GM23338 (cell line): ENCODE data around the gene PIK3AP1. TPM values are rescaled to one million over a fixed set of nuclear protein-coding genes. Genes with fewer than 3 reads are reported as not detected.

Experiments used
- ATAC-seq: fragments of 200-7000 bp; cut with Tn5 transposase; 3 replicates; pipeline ENCODE4 v1.9.1; 2020
- DNase-seq: peaks from one replicate; pipeline ENCODE4 v3.0.0-alpha.2; 2015; ENCODE audit warnings: low spot score
- H2AFZ ChIP-seq: fragments of 200-600 bp; sonication (generic); 2 replicates; pipeline ENCODE4 v1.8.0; 2016; ENCODE audit warnings: antibody characterized with exemption, mild to moderate bottlenecking, moderate library complexity
- H3F3A ChIP-seq: fragments of 200-600 bp; sonication (generic); replicated peaks from 2 replicates; pipeline ENCODE4 v1.8.0; 2017; ENCODE audit warnings: antibody characterized with exemption, mixed run types, low read depth
- H3K27ac ChIP-seq: fragments of 200-600 bp; sonication (generic); 2 replicates; pipeline ENCODE4 v1.6.1; 2016; ENCODE audit warnings: low read depth
- H3K27me3 ChIP-seq: fragments of 200-600 bp; sonication (generic); 2 replicates; pipeline ENCODE4 v1.8.0; 2016; ENCODE audit warnings: mild to moderate bottlenecking, mixed run types, moderate library complexity; ENCODE audit not compliant: insufficient read depth
- H3K36me3 ChIP-seq: fragments of 200-600 bp; sonication (generic); 2 replicates; pipeline ENCODE4 v1.8.0; 2016; ENCODE audit warnings: mild to moderate bottlenecking; ENCODE audit not compliant: insufficient read depth
- H3K4me1 ChIP-seq: fragments of 200-600 bp; sonication (generic); 2 replicates; pipeline ENCODE4 v1.8.0; 2016; ENCODE audit warnings: mild to moderate bottlenecking, moderate library complexity; ENCODE audit not compliant: insufficient read depth
- H3K4me2 ChIP-seq: fragments of 200-600 bp; sonication (generic); 2 replicates; pipeline ENCODE4 v1.7.1; 2017; ENCODE audit warnings: mixed run types
- H3K4me3 ChIP-seq: fragments of 200-600 bp; sonication (generic); 2 replicates; pipeline ENCODE4 v1.6.1; 2016; ENCODE audit warnings: mixed run types
- H3K79me2 ChIP-seq: fragments of 200-600 bp; sonication (generic); replicated peaks from 2 replicates; pipeline ENCODE4 v1.8.0; 2017; ENCODE audit warnings: mild to moderate bottlenecking; ENCODE audit not compliant: insufficient read depth
- H3K9me2 ChIP-seq: fragments of 200-600 bp; sonication (generic); 2 replicates; pipeline ENCODE4 v1.8.0; 2017; ENCODE audit not compliant: insufficient read depth
- H4K20me1 ChIP-seq: fragments of 200-600 bp; sonication (generic); replicated peaks from 2 replicates; pipeline ENCODE4 v1.8.0; 2017; ENCODE audit warnings: mild to moderate bottlenecking; ENCODE audit not compliant: insufficient read depth
- H3K27ac Mint-ChIP-seq: 2 replicates; pipeline ENCODE4 v1.8.0; 2020; ENCODE audit warnings: inconsistent platforms, mild to moderate bottlenecking, moderate library complexity, mixed read lengths
- H3K27me3 Mint-ChIP-seq: 3 replicates; pipeline ENCODE4 v1.8.0; 2022; ENCODE audit warnings: low read depth, mild to moderate bottlenecking, moderate library complexity, mixed read lengths, inconsistent platforms; ENCODE audit not compliant: insufficient read depth, poor library complexity
- H3K36me3 Mint-ChIP-seq: 3 replicates; pipeline ENCODE4 v1.8.0; 2021; ENCODE audit warnings: low read depth, mild to moderate bottlenecking, inconsistent platforms, moderate library complexity, mixed read lengths
- H3K4me1 Mint-ChIP-seq: 3 replicates; pipeline ENCODE4 v1.8.0; 2020; ENCODE audit warnings: mild to moderate bottlenecking, inconsistent platforms, mixed read lengths
- H3K4me3 Mint-ChIP-seq: 3 replicates; pipeline ENCODE4 v1.8.0; 2021; ENCODE audit warnings: moderate library complexity, mild to moderate bottlenecking, inconsistent platforms, mixed read lengths
- H3K9me3 Mint-ChIP-seq: 3 replicates; pipeline ENCODE4 v1.8.0; 2020; ENCODE audit warnings: moderate library complexity, mild to moderate bottlenecking, inconsistent platforms, mixed read lengths
- CTCF ChIP-seq, 2 experiments: fragments of 200-600 bp in 1 of 2; sonication (generic) in 1 of 2; conservative IDR thresholded peaks; 2 replicates each; pipeline versions ENCODE4 v1.5.1 to v1.6.1; 2016 to 2017; ENCODE audit warnings: antibody characterized with exemption in 2 of 2, low read depth in 2 of 2, mild to moderate bottlenecking in 2 of 2, moderate library complexity in 1 of 2
- JUNB ChIP-seq: IDR thresholded peaks from one replicate; pipeline ENCODE4 v1.6.1; 2016; ENCODE audit warnings: antibody characterized with exemption; ENCODE audit not compliant: unreplicated experiment
- POLR2AphosphoS5 ChIP-seq: IDR thresholded peaks from 2 replicates; pipeline ENCODE4 v1.6.1; 2016; ENCODE audit warnings: antibody characterized with exemption, low read depth
- ZNF114 ChIP-seq: fragments of 250-450 bp; sonication (Bioruptor Pico); IDR thresholded peaks from 2 replicates; pipeline ENCODE4 v1.5.0; 2020; ENCODE audit warnings: mild to moderate bottlenecking, moderate library complexity
- polyA plus RNA-seq: library from polyadenylated mRNA; unstranded; fragments of >200 nt; fragmentation: Nextera tagmentation; extraction: Ambion mirVana; gene quantifications from 2 replicates; pipeline ENCODE4 v1.2.1, GENCODE V29; 2016
- total RNA-seq: library from RNA; depleted of rRNA; stranded (reverse); fragments of >200 nt; shearing (Covaris generic); gene quantifications from 2 replicates; pipeline ENCODE4 v1.2.3, GENCODE V29; 2014
- TF ChIP-seq, protein P1 (sequence below): fragments of 250-450 bp; sonication (Bioruptor Pico); IDR thresholded peaks from 2 replicates; pipeline ENCODE4 v1.5.0; 2020; ENCODE audit warnings: mild to moderate bottlenecking, moderate library complexity
- TF ChIP-seq, protein P2 (sequence below): IDR thresholded peaks from one replicate; pipeline ENCODE4 v1.6.1; 2018; ENCODE audit warnings: antibody characterized with exemption; ENCODE audit not compliant: unreplicated experiment

Gene PIK3AP1
- total and polyA plus RNA-seq, 2 experiments from 2014 or later: 0.65 to 2.3 TPM

DNA sequence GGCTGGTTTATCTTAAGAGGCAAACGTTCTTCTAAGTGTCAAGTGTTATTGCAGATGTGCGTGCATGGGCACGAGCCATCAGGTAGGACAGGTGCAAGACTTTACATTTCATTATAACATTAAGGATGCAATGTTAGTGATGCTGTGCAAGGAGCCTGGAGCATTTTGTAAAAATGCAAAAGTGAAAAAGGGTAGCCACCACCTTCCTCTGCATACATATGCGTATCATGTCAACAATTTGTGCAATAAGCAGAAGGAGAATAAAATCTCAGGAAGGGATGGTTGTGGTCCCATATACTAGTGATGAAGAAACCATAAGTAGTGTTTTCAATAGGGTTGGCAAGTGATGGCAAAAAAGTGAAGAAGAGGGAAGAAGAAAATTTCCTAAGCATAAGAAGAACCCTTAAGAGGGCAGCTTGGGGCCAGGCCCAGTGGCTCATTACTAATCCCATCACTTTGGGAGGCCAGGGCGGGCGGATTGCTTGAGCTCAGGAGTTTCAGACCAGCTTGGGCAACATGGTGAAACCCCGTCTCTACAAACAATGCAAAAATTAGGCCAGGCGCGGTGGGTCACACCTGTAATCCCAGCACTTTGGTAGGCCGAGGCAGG, 7.5 kb downstream of the PIK3AP1 start (continued):
- TF ChIP-seq, protein P1, sequence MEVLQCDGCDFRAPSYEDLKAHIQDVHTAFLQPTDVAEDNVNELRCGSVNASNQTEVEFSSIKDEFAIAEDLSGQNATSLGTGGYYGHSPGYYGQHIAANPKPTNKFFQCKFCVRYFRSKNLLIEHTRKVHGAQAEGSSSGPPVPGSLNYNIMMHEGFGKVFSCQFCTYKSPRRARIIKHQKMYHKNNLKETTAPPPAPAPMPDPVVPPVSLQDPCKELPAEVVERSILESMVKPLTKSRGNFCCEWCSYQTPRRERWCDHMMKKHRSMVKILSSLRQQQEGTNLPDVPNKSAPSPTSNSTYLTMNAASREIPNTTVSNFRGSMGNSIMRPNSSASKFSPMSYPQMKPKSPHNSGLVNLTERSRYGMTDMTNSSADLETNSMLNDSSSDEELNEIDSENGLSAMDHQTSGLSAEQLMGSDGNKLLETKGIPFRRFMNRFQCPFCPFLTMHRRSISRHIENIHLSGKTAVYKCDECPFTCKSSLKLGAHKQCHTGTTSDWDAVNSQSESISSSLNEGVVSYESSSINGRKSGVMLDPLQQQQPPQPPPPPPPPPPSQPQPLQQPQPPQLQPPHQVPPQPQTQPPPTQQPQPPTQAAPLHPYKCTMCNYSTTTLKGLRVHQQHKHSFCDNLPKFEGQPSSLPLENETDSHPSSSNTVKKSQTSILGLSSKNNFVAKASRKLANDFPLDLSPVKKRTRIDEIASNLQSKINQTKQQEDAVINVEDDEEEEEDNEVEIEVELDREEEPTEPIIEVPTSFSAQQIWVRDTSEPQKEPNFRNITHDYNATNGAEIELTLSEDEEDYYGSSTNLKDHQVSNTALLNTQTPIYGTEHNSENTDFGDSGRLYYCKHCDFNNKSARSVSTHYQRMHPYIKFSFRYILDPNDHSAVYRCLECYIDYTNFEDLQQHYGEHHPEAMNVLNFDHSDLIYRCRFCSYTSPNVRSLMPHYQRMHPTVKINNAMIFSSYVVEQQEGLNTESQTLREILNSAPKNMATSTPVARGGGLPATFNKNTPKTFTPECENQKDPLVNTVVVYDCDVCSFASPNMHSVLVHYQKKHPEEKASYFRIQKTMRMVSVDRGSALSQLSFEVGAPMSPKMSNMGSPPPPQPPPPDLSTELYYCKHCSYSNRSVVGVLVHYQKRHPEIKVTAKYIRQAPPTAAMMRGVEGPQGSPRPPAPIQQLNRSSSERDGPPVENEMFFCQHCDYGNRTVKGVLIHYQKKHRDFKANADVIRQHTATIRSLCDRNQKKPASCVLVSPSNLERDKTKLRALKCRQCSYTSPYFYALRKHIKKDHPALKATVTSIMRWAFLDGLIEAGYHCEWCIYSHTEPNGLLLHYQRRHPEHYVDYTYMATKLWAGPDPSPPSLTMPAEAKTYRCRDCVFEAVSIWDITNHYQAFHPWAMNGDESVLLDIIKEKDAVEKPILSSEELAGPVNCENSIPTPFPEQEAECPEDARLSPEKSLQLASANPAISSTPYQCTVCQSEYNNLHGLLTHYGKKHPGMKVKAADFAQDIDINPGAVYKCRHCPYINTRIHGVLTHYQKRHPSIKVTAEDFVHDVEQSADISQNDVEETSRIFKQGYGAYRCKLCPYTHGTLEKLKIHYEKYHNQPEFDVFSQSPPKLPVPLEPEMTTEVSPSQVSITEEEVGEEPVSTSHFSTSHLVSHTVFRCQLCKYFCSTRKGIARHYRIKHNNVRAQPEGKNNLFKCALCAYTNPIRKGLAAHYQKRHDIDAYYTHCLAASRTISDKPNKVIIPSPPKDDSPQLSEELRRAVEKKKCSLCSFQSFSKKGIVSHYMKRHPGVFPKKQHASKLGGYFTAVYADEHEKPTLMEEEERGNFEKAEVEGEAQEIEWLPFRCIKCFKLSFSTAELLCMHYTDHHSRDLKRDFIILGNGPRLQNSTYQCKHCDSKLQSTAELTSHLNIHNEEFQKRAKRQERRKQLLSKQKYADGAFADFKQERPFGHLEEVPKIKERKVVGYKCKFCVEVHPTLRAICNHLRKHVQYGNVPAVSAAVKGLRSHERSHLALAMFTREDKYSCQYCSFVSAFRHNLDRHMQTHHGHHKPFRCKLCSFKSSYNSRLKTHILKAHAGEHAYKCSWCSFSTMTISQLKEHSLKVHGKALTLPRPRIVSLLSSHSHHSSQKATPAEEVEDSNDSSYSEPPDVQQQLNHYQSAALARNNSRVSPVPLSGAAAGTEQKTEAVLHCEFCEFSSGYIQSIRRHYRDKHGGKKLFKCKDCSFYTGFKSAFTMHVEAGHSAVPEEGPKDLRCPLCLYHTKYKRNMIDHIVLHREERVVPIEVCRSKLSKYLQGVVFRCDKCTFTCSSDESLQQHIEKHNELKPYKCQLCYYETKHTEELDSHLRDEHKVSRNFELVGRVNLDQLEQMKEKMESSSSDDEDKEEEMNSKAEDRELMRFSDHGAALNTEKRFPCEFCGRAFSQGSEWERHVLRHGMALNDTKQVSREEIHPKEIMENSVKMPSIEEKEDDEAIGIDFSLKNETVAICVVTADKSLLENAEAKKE: no peak
- TF ChIP-seq POLR2AphosphoS5: no peak
- TF ChIP-seq CTCF (conservative IDR thresholded peaks at IDR 0.05; ENCODE audit: low read depth in 2 of 2): no peak

DNA sequence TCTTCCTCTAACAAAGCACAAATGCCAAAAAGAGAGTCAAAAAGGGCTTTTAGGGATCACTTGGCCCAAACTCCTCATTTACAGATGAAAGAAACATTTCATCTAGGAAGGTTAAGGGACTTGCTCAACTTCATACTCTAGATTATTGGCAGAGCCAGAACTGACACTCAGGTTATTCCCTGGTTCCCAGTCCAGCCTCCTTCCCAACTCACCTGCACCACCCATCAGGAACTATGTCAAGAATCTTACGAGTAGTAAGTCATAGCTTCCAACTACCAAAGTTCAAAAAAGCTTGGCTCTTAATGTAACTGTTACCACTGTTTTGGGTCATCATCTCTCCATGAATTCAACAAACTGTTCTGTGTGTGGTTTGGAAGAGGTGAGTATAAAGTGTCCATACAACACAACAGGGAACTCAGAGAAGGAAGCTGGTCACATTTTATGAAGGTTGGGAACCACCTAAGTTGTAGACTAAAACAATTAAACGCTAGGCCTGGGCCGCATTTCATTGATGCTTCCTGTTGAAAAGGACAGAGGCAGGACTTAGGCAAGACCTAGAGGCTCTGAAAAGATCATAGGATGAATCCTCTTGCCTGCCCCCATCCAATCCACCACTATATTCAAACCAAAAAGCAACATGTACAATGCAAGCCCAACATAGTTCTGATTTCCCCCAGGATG, 9.1 kb downstream of the PIK3AP1 start:
- Mint-ChIP-seq H3K27me3 (peaks cover 2% of the 10 kb centered on the region), H3K27ac (no peak overlapping the region), H3K9me3 (no peaks in the 10 kb centered on the region), H3K4me1 (no peaks in the 10 kb centered on the region), H3K36me3 (no peaks in the 10 kb centered on the region), H3K4me3 (no peak overlapping the region)
- no peaks in the 10 kb centered on the region for H3F3A ChIP-seq
- H3K9me2 ChIP-seq: no peaks in the 10 kb centered on the region
- H3K79me2 ChIP-seq: no peaks in the 10 kb centered on the region
- no peaks in the 10 kb centered on the region for H3K36me3 ChIP-seq
- no peak overlapping the region for H3K4me3 ChIP-seq
- ATAC-seq: no peak
- 0 out of 2 replicates have a peak, but pooled peaks cover 3% of the 10 kb centered on the region for H4K20me1 ChIP-seq
- no peaks in the 10 kb centered on the region for H3K27me3 ChIP-seq
- H3K4me2 ChIP-seq: no peak overlapping the region
- no peak overlapping the region for H2AFZ ChIP-seq
- TF ChIP-seq JUNB: no peak
- no peak for TF ChIP-seq ZNF114 (CRISPR knock-in tag)
- TF ChIP-seq, protein P2, sequence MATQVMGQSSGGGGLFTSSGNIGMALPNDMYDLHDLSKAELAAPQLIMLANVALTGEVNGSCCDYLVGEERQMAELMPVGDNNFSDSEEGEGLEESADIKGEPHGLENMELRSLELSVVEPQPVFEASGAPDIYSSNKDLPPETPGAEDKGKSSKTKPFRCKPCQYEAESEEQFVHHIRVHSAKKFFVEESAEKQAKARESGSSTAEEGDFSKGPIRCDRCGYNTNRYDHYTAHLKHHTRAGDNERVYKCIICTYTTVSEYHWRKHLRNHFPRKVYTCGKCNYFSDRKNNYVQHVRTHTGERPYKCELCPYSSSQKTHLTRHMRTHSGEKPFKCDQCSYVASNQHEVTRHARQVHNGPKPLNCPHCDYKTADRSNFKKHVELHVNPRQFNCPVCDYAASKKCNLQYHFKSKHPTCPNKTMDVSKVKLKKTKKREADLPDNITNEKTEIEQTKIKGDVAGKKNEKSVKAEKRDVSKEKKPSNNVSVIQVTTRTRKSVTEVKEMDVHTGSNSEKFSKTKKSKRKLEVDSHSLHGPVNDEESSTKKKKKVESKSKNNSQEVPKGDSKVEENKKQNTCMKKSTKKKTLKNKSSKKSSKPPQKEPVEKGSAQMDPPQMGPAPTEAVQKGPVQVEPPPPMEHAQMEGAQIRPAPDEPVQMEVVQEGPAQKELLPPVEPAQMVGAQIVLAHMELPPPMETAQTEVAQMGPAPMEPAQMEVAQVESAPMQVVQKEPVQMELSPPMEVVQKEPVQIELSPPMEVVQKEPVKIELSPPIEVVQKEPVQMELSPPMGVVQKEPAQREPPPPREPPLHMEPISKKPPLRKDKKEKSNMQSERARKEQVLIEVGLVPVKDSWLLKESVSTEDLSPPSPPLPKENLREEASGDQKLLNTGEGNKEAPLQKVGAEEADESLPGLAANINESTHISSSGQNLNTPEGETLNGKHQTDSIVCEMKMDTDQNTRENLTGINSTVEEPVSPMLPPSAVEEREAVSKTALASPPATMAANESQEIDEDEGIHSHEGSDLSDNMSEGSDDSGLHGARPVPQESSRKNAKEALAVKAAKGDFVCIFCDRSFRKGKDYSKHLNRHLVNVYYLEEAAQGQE: no peak
- no peaks in the 10 kb centered on the region for H3K4me1 ChIP-seq
- no peak for DNase-seq
- no peak overlapping the region for H3K27ac ChIP-seq
